ENCODE data around the gene MANEAL. TPM values are rescaled to one million over a fixed set of nuclear protein-coding genes. Genes with fewer than 3 reads are reported as not detected.

Gene MANEAL
- total RNA-seq, 2 donors from 2014 or later, result 1.8 TPM

DNA sequence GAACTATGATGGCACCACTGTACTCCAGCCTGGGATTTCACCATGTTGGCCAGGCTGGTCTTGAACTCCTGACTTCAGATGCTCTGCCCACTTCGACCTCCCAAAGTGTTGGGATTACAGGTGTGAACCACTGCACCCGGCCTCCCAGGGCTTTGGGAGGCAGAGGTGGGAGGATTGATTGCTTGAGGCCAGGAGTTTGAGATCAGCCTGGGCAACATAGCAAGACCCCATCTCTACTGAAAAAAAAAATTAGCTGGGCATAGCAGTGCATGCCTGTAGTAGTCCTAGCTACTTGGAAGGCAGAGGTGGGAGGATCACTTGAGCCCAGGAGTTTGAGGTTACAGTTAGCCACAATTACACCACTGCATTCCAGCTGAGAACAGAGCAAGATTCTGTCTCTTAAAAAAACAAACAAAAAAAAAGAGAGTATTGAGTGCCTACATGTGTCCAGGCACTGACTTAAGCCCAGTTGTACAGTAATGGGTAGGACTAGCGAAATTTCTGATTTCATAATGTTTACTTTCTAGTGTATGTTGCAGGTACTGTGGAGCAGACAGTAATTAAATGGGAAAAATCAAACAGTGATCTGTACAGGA is 4.2 kb downstream of the MANEAL start:
- H3K4me3 ChIP-seq, result no peak overlapping the region
- peaks cover 8 to 16% of the 10 kb centered on the region in 2 donors for H3K4me1 ChIP-seq (ENCODE audit: control insufficient read depth in 1 of 2, low read depth in 2 of 2)
- DNase-seq (ENCODE audit: low spot score) (no peak), ATAC-seq (ENCODE audit: insufficient number of reproducible peaks, low FRiP score, low read depth) (no peak)
- H3K9me3 ChIP-seq, result no peaks in the 10 kb centered on the region
- TF ChIP-seq, protein P1, sequence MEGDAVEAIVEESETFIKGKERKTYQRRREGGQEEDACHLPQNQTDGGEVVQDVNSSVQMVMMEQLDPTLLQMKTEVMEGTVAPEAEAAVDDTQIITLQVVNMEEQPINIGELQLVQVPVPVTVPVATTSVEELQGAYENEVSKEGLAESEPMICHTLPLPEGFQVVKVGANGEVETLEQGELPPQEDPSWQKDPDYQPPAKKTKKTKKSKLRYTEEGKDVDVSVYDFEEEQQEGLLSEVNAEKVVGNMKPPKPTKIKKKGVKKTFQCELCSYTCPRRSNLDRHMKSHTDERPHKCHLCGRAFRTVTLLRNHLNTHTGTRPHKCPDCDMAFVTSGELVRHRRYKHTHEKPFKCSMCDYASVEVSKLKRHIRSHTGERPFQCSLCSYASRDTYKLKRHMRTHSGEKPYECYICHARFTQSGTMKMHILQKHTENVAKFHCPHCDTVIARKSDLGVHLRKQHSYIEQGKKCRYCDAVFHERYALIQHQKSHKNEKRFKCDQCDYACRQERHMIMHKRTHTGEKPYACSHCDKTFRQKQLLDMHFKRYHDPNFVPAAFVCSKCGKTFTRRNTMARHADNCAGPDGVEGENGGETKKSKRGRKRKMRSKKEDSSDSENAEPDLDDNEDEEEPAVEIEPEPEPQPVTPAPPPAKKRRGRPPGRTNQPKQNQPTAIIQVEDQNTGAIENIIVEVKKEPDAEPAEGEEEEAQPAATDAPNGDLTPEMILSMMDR (IDR thresholded peaks at IDR 0.05), result no peak
- no peak overlapping the region for H3K27ac ChIP-seq
- peaks cover 13% of the 10 kb centered on the region for H3K36me3 ChIP-seq
- no peaks in the 10 kb centered on the region for H3K27me3 ChIP-seq (replicated peaks; ENCODE audit: insufficient read depth)

DNA sequence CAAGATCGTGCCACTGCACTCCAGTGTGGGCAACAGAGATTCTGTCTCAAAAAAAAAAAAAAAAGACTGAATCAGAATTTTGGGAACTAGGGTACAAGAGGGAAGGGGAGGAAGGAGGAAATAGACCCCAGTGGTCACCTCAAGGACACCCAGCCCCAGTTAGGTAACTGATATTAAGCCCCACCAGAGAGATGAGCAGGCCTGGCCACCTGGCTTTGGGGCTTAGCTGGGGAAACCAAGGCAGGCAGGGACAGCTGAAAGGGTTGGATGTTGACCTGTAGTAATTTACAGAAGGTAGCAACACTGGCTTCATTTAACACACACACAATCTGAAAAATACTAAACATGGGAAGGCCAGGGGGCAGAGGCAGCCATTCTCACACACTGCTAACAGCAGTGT is 8.8 kb downstream of the MANEAL start:
- Histone ChIP-seq H3K27me3 (replicated peaks; ENCODE audit: insufficient read depth) (no peaks in the 10 kb centered on the region), H3K9me3 (no peaks in the 10 kb centered on the region), H3K27ac (no peak overlapping the region), H3K4me1 (ENCODE audit: control insufficient read depth in 1 of 2, low read depth in 2 of 2) (peaks cover 8 to 17% of the 10 kb centered on the region in 2 donors), H3K4me3 (no peak overlapping the region), H3K36me3 (peaks cover 45% of the 10 kb centered on the region)
- ATAC-seq (ENCODE audit: insufficient number of reproducible peaks, low FRiP score, low read depth) (no peak), DNase-seq (ENCODE audit: low spot score) (no peak)
- TF ChIP-seq, protein P1 (IDR thresholded peaks at IDR 0.05), result no peak

DNA sequence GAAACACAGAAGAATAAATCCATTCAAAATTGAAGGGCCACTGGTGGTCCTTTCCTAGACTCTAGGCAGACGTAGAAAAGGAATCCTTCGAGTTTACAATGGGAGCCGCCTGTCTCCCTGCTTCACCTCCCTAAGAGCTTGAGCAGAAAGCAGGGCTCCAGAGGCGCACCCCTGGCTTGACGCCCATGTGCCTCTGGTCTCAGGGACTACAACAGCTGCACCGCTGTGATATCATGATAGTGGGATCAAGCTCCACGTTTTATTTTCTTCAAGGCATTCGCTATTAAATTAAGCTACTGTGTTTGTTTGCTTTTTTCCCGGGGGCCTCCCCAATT is 13.5 kb downstream of the MANEAL start:
- TF ChIP-seq, protein P1 (IDR thresholded peaks at IDR 0.05), result no peak
- Histone ChIP-seq H3K4me1 (ENCODE audit: control insufficient read depth in 1 of 2, low read depth in 2 of 2) (peaks cover 12 to 30% of the 10 kb centered on the region in 2 donors), H3K27me3 (replicated peaks; ENCODE audit: insufficient read depth) (no peaks in the 10 kb centered on the region), H3K4me3 (peak overlapping the region; percentile 91), H3K27ac (peak overlapping the region; percentile 84 to 91), H3K9me3 (no peaks in the 10 kb centered on the region), H3K36me3 (peaks cover 36% of the 10 kb centered on the region)
- DNase-seq (ENCODE audit: low spot score), result no peak
- no peak for ATAC-seq (ENCODE audit: insufficient number of reproducible peaks, low FRiP score, low read depth)

DNA sequence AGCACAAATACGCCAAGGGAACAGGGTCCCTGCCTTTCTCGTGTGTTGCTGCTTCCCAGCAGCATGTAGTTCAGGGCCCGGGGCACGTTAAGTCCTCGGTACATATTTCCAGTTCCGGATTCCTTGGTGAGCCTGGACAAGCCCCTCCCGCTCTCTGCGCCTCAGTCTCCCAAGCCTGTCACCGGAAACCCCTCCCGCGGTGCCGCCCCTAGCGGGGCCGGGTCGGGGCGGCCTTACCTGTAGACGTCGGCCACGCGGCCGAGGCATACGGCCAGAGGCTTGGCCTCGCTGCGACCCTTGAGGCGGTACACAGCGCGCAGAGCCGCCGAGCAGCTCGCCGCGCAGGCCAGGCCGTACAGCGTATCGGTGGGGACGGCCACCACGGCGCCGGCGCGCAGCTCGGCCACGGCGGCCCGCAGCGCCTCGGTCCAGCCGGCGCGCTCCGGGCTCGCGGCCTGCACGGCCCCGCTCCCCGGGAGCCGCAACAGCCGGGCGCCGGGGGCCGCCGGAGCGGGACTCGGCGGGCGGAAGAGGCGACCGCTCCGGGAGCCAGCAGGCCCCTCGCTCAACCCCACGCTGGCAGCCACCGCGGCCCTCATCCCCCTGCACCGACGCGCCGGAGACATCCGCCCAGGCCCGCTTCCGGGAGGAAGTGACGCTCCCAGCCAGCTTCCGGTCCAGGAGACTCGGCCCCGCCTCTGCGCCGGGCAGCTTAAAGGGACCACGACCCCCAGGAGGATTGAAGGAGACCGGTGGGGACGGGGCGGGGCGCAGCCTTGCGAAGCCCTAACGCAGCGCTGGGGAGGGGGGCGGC is 14.1 kb downstream of the MANEAL start, which contains the start of the genes C1orf122 and YRDC:
Gene C1orf122, plus strand, starts transcription at position 236 of the 814 bp plus-strand sequence. CDS start 615 bp downstream, outside the sequence.
Gene YRDC, minus strand, starts transcription at position 654 of the 814 bp plus-strand sequence. Its CDS starts 28 bp downstream, at position 626.
- ATAC-seq (ENCODE audit: insufficient number of reproducible peaks, low FRiP score, low read depth) (peak; percentile 93), DNase-seq (ENCODE audit: low spot score) (peak; percentile 76)
- TF ChIP-seq, protein P1 (IDR thresholded peaks at IDR 0.05), result no peak
- Histone ChIP-seq H3K4me3 (peak within 1 kb of the TSS; percentile 91), H3K4me1 (ENCODE audit: control insufficient read depth in 1 of 2, low read depth in 2 of 2) (peaks cover 12 to 30% of the 10 kb centered on the region in 2 donors), H3K9me3 (no peaks in the 10 kb centered on the region), H3K27me3 (replicated peaks; ENCODE audit: insufficient read depth) (no peaks in the 10 kb centered on the region), H3K27ac (peak within 1 kb of the TSS; percentile 84 to 91), H3K36me3 (peaks cover 32% of the 10 kb centered on the region)
